WTC11 (cell line): ENCODE results near the gene GPR18. TPM values are rescaled to one million over a fixed set of nuclear protein-coding genes. Genes with fewer than 3 reads are reported as not detected.

ENCODE experiments used
- ATAC-seq: fragments of 200-7000 bp; cut with Tn5 transposase; 2 replicates; pipeline ENCODE4 v1.10.0; 2021; ENCODE audit warnings: mild to moderate bottlenecking, moderate library complexity
- CTCF ChIA-PET: fragments of 300-600 bp; sonication (Branson Sonifier 250); formaldehyde crosslinking; loops from one replicate; lab custom pipeline; 2021; ENCODE audit warnings: antibody characterized with exemption; lab: Charles Lee
- POLR2A ChIA-PET: fragments of 350-600 bp; sonication (Branson Sonifier 250); formaldehyde crosslinking; loops from one replicate; lab custom pipeline; 2021; ENCODE audit warnings: antibody characterized with exemption; lab: Charles Lee
- DNase-seq: peaks from one replicate; pipeline ENCODE4 v3.0.0; 2021; ENCODE audit warnings: low spot score
- H3K27ac Mint-ChIP-seq: 2 replicates; pipeline ENCODE4 v1.8.0; 2021; ENCODE audit warnings: mixed read lengths
- H3K27me3 Mint-ChIP-seq: 2 replicates; pipeline ENCODE4 v1.8.0; 2021; ENCODE audit warnings: low read depth, mild to moderate bottlenecking, moderate library complexity, mixed read lengths
- H3K36me3 Mint-ChIP-seq: 2 replicates; pipeline ENCODE4 v1.8.0; 2021; ENCODE audit warnings: mixed read lengths
- H3K4me1 Mint-ChIP-seq: 2 replicates; pipeline ENCODE4 v1.8.0; 2022; ENCODE audit warnings: mixed read lengths
- H3K4me3 Mint-ChIP-seq: 2 replicates; pipeline ENCODE4 v1.8.0; 2021; ENCODE audit warnings: mild to moderate bottlenecking, moderate library complexity, mixed read lengths
- H3K9me3 Mint-ChIP-seq: 2 replicates; pipeline ENCODE4 v1.8.0; 2021; ENCODE audit warnings: mixed read lengths
- ATF1 ChIP-seq: sonication (generic); formaldehyde crosslinking; IDR thresholded peaks from 2 replicates; pipeline ENCODE4 v1.8.1; 2023; ENCODE audit warnings: mild to moderate bottlenecking, moderate library complexity, missing genetic modification reagents
- CBFB ChIP-seq: sonication (generic); formaldehyde crosslinking; IDR thresholded peaks from 2 replicates; pipeline ENCODE4 v1.8.1; 2022; ENCODE audit warnings: mild to moderate bottlenecking, low read depth, missing genetic modification reagents
- CDX4 ChIP-seq: fragments of 250-450 bp; sonication (Bioruptor Pico); IDR thresholded peaks from 2 replicates; pipeline ENCODE4 v1.9.0; 2021; ENCODE audit warnings: moderate library complexity, mild to moderate bottlenecking, inconsistent platforms, borderline replicate concordance
- CTCF ChIP-seq: fragments of 200-600 bp; IDR thresholded peaks from 2 replicates; pipeline ENCODE4 v1.8.0; 2022; ENCODE audit warnings: antibody characterized with exemption
- E2F4 ChIP-seq: sonication (generic); formaldehyde crosslinking; IDR thresholded peaks from 2 replicates; pipeline ENCODE4 v1.8.1; 2022; ENCODE audit warnings: low read depth, mild to moderate bottlenecking, moderate library complexity, missing genetic modification reagents, borderline replicate concordance
- EMX1 ChIP-seq: fragments of 250-450 bp; sonication (Bioruptor Pico); IDR thresholded peaks from 2 replicates; pipeline ENCODE4 v1.8.0; 2021; ENCODE audit warnings: mild to moderate bottlenecking
- ERG ChIP-seq: fragments of 250-450 bp; sonication (Bioruptor Pico); IDR thresholded peaks from 2 replicates; pipeline ENCODE4 v1.8.0; 2021; ENCODE audit warnings: mild to moderate bottlenecking
- FOXK1 ChIP-seq: sonication (generic); formaldehyde crosslinking; IDR thresholded peaks from 2 replicates; pipeline ENCODE4 v1.8.0; 2022; ENCODE audit warnings: mild to moderate bottlenecking, moderate library complexity, missing genetic modification reagents
- JAZF1 ChIP-seq: fragments of 250-450 bp; sonication (Bioruptor Pico); IDR thresholded peaks from 2 replicates; pipeline ENCODE4 v1.9.0; 2021; ENCODE audit warnings: moderate library complexity, mild to moderate bottlenecking, inconsistent platforms
- KAT7 ChIP-seq: sonication (generic); formaldehyde crosslinking; IDR thresholded peaks from 2 replicates; pipeline ENCODE4 v1.8.1; 2023; ENCODE audit warnings: missing genetic modification reagents, mild to moderate bottlenecking, borderline replicate concordance
- NFE2L1 ChIP-seq: sonication (generic); formaldehyde crosslinking; IDR thresholded peaks from 2 replicates; pipeline ENCODE4 v1.8.1; 2023; ENCODE audit warnings: missing genetic modification reagents
- NR1H2 ChIP-seq: sonication (generic); formaldehyde crosslinking; IDR thresholded peaks from 2 replicates; pipeline ENCODE4 v1.9.0; 2021; ENCODE audit warnings: mild to moderate bottlenecking, moderate library complexity, missing genetic modification reagents
- OVOL2 ChIP-seq: fragments of 250-450 bp; sonication (Bioruptor Pico); IDR thresholded peaks from 2 replicates; pipeline ENCODE4 v1.9.0; 2021; ENCODE audit warnings: mild to moderate bottlenecking, borderline replicate concordance
- RELA ChIP-seq: sonication (generic); formaldehyde crosslinking; IDR thresholded peaks from 2 replicates; pipeline ENCODE4 v1.8.1; 2022; ENCODE audit warnings: missing genetic modification reagents, mild to moderate bottlenecking, borderline replicate concordance
- SMAD3 ChIP-seq: sonication (generic); formaldehyde crosslinking; IDR thresholded peaks from 2 replicates; pipeline ENCODE4 v1.8.0; 2022; ENCODE audit warnings: missing genetic modification reagents, mild to moderate bottlenecking, borderline replicate concordance
- SP1 ChIP-seq: sonication (generic); formaldehyde crosslinking; conservative IDR thresholded peaks from 2 replicates; pipeline ENCODE4 v1.8.1; 2022; ENCODE audit warnings: missing genetic modification reagents
- USF1 ChIP-seq: sonication (generic); formaldehyde crosslinking; IDR thresholded peaks from 2 replicates; pipeline ENCODE4 v1.8.0; 2022; ENCODE audit warnings: mild to moderate bottlenecking, missing genetic modification reagents
- ZNF121 ChIP-seq: sonication (generic); formaldehyde crosslinking; IDR thresholded peaks from 2 replicates; pipeline ENCODE4 v1.8.0; 2023; ENCODE audit warnings: missing genetic modification reagents
- ZNF317 ChIP-seq: sonication (generic); formaldehyde crosslinking; IDR thresholded peaks from 2 replicates; pipeline ENCODE4 v1.8.1; 2023; ENCODE audit warnings: low read depth, mild to moderate bottlenecking, moderate library complexity, missing genetic modification reagents, borderline replicate concordance
- ZNF416 ChIP-seq: fragments of 250-450 bp; sonication (Bioruptor Pico); IDR thresholded peaks from 2 replicates; pipeline ENCODE4 v1.9.0; 2021; ENCODE audit warnings: mild to moderate bottlenecking, inconsistent platforms
- ZNF532 ChIP-seq: fragments of 250-450 bp; sonication (Bioruptor Pico); IDR thresholded peaks from 2 replicates; pipeline ENCODE4 v1.9.0; 2021; ENCODE audit warnings: mild to moderate bottlenecking, borderline replicate concordance
- total RNA-seq: library from RNA; stranded (reverse); gene quantifications from 3 replicates; pipeline ENCODE4 v1.2.3, GENCODE V29; 2021

Gene GPR18
- total RNA-seq, 1 experiment from 2014 or later: 0.09 TPM

- ChIA-PET CTCF (interaction anchor here (1.0 kb wide), 1 partner anchor 209 kb away, joined by 3 read pairs; no protein-coding TSS in a partner anchor), POLR2A (no interaction called here)
- H3K9me3 Mint-ChIP-seq: peaks cover 8% of the 10 kb centered on the region
- DNase-seq: no peak
- H3K27ac Mint-ChIP-seq: no peak overlapping the region
- no peak overlapping the region for H3K4me3 Mint-ChIP-seq
- no peak for TF ChIP-seq ZNF532 (CRISPR knock-in tag)
- TF ChIP-seq SP1 (CRISPR knock-in tag): no peak
- no peak for TF ChIP-seq E2F4
- no peak for TF ChIP-seq KAT7 (CRISPR knock-in tag)
- no peak for TF ChIP-seq EMX1 (CRISPR knock-in tag)
- no peak for TF ChIP-seq RELA
- no peak for TF ChIP-seq OVOL2 (CRISPR knock-in tag)
- TF ChIP-seq, all 79 proteins: peak for 0
- H3K36me3 Mint-ChIP-seq: peaks cover 33% of the 10 kb centered on the region
- 0 out of 2 replicates have a peak, but pooled peaks cover 3% of the 10 kb centered on the region for H3K4me1 Mint-ChIP-seq
- H3K27me3 Mint-ChIP-seq: no peaks in the 10 kb centered on the region; the same call in 1 of the 2 replicates
- no peak for ATAC-seq
These were observed 20.1 kb downstream of the GPR18 start for GRCh38 chr13:99237981-99238662.

- H3K27me3 Mint-ChIP-seq: no peaks in the 10 kb centered on the region
- H3K4me1 Mint-ChIP-seq: peaks cover 15% of the 10 kb centered on the region
- no peak overlapping the region for H3K4me3 Mint-ChIP-seq
- no peaks in the 10 kb centered on the region for H3K9me3 Mint-ChIP-seq
- H3K36me3 Mint-ChIP-seq: no peaks in the 10 kb centered on the region
- ATAC-seq: no peak
- no peak for DNase-seq
- H3K27ac Mint-ChIP-seq: 0 out of 2 replicates have a peak overlapping the region, but pooled peaks have one; percentile 14
- ChIA-PET POLR2A (no interaction called here), CTCF (interaction anchor here (1.9 kb wide), 1 partner anchor 34 kb away, joined by 8 read pairs; no protein-coding TSS in a partner anchor)
- TF ChIP-seq FOXK1 (CRISPR knock-in tag): no peak
- no peak for TF ChIP-seq ZNF416 (CRISPR knock-in tag)
- no peak for TF ChIP-seq CTCF
- no peak for TF ChIP-seq ZNF121 (CRISPR knock-in tag)
- TF ChIP-seq JAZF1 (CRISPR knock-in tag): no peak
- no peak for TF ChIP-seq ERG
These were observed 26.5 kb downstream of the GPR18 start for GRCh38 chr13:99231721-99232120.

GRCh38 chr13:99230991-99231390 is 27.2 kb downstream of the GPR18 start:
- POLR2A ChIA-PET: no interaction called here
- no peak overlapping the region for H3K27ac Mint-ChIP-seq
- no peaks in the 10 kb centered on the region for H3K9me3 Mint-ChIP-seq
- H3K36me3 Mint-ChIP-seq: no peaks in the 10 kb centered on the region
- DNase-seq (no peak), ATAC-seq (no peak)
- no peak overlapping the region for H3K4me3 Mint-ChIP-seq
- peaks cover 22% of the 10 kb centered on the region for H3K4me1 Mint-ChIP-seq
- CTCF ChIA-PET: interaction anchor here (0.7 kb wide), 1 partner anchor 38 kb away, joined by 5 read pairs; no protein-coding TSS in a partner anchor
- no peaks in the 10 kb centered on the region for H3K27me3 Mint-ChIP-seq
- TF ChIP-seq SMAD3 (CRISPR knock-in tag) (no peak), EMX1 (CRISPR knock-in tag) (no peak), USF1 (no peak), ATF1 (no peak), CDX4 (CRISPR knock-in tag) (no peak), ZNF317 (CRISPR knock-in tag) (no peak), NFE2L1 (CRISPR knock-in tag) (no peak), NR1H2 (no peak), CBFB (CRISPR knock-in tag) (no peak)
